Lung microvascular endothelial cell (primary cell): ENCODE data around the gene ASRGL1. TPM values are rescaled to one million over a fixed set of nuclear protein-coding genes. Genes with fewer than 3 reads are reported as not detected.

Source experiments
- DNase-seq, 2 donors: peaks; one replicate each; pipeline versions ENCODE4 v3.0.0 to v3.0.0-alpha.2; 2010; ENCODE audit warnings: low read depth in 2 of 2
- total RNA-seq: library from RNA; depleted of rRNA; stranded (reverse); fragments of >200 nt; gene quantifications from 2 replicates; pipeline ENCODE4 v1.2.1, GENCODE V29; 2014

Gene ASRGL1
- total RNA-seq, 1 donor from 2014 or later, result 33.3 TPM

DNA sequence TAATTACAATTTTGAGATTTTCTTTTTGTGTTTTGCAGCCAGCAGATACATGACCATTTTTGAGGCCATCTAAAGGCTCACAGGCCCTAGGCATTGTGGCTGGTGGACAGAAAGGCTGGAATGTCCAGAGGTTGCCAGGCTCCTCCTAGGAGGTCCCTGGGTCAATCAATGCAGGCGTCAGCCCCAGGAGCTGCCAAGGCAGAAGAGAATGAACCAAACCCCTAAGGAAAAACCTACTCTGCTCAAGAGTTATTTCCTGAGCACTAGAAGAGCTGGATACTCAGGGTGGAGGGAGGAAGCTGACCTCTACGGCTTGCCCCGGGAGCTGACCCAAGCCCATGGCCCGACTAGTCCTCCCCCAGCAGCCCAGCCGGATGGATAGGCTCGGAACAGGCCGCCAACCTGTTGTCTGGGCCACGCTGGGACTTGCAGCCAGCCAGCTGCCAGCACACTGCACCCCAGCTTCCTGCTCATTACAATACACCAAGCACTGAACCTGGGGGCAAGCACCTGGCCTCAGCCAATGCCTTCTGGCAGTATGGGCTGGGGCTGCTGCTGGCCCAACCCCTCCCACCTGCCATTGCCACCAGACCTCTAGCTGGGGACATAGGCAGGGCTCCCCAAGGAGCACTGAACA, 75.9 kb downstream of the ASRGL1 start:
- DNase-seq, result no peak

- DNase-seq, result no peak
Measured at GRCh38 chr11:62416596-62416995, 79.3 kb downstream of the ASRGL1 start.

DNA sequence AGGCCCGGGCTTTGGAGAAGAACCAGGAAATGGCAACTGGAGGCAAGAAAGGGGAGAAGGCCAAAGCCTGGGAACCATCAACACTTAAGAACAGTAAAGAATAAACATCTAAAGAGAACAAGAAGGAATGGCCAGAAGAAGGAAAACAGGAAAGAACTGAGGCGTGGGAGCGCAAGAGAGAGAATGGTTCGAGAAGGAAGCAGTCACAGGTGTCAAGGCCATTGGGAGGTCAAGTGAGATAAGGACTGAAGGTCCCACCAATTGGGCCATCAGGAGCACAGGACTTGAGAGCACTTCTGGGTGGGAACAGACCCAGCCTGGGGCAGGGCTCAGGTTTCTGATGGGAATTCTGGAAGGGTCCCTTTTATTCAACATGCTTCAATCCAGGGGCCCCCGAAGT, 80.9 kb downstream of the ASRGL1 start:
- no peak for DNase-seq

DNA sequence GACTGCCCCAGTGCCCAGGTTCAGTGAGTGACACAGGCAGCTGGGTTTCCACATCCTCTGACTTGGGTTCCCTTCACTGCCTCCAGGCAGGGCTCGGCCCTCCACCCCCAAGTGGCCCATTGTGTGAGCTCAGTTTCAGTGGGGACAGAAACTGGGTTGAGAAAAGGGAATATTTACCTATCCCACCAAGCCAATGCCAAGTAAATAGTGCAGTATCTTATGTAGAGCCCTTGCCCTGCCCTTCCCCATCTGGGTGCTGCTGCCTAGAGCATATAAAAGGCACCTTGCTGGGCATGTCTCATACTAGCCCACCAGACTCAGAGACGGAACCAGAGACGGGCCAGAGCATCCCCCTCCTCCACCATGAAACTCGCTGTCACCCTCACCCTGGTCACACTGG, 81.5 kb downstream of the ASRGL1 start, which contains the start of gene SCGB1A1:
TSS of gene SCGB1A1 (plus strand) at position 301 of the 400 bp plus-strand sequence. CDS start at position 364, 63 bp downstream.
- DNase-seq, result no peak

DNA sequence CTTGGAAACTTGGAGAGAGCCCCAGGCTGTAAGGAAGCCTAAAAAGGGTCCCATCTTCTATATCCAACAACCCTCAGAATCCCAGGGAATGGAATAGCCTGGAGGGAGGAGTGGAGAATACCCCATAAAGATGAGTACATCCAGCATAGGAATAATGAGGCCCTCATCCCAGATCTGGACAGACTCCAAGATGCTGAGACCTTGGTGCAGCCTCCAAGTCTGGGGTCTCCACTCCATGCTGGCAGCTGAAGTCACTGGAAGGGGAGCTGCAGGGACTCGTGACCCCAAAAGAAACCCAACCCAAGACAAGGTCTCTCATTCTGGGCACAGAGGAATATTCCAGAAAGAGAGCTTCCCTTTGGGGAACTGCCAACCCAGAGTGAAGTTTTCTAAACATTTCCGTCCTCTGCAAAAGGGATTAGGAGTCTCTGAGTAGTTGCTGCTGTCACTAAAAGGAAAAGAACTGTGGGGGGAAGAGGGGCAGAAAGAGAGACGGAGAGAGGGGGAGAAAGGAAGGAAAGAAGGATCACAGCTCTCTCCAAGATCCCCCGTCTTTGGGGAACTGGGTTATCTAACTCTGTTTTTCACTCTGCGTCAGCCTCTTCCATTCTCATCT, 82.2 kb downstream of the ASRGL1 start:
- no peak for DNase-seq

- no peak for DNase-seq
Measured at GRCh38 chr11:62419943-62420342, 82.7 kb downstream of the ASRGL1 start.

GRCh38 chr11:62420882-62421281, 83.6 kb downstream of the ASRGL1 start:
- DNase-seq, result no peak

DNA sequence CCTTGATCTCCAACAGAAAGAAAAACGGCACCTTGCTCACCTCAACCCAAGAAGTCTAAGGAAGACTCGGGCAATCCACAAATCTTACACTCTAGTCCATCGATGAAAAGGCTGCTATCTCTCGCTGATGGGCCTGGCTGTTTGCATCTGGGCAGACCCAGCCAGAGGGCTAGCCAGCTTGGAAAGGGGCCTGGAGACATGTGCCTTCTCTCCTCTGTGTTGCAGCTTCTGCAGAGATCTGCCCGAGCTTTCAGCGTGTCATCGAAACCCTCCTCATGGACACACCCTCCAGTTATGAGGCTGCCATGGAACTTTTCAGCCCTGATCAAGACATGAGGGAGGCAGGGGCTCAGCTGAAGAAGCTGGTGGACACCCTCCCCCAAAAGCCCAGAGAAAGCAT, 84.7 kb downstream of the ASRGL1 start:
- DNase-seq, result no peak

GRCh38 chr11:62423012-62423411, 85.8 kb downstream of the ASRGL1 start:
- DNase-seq, result no peak

- peak in 1 of 2 donors; percentile 25 for DNase-seq
Measured at GRCh38 chr11:62427630-62428233, 90.5 kb downstream of the ASRGL1 start.

DNA sequence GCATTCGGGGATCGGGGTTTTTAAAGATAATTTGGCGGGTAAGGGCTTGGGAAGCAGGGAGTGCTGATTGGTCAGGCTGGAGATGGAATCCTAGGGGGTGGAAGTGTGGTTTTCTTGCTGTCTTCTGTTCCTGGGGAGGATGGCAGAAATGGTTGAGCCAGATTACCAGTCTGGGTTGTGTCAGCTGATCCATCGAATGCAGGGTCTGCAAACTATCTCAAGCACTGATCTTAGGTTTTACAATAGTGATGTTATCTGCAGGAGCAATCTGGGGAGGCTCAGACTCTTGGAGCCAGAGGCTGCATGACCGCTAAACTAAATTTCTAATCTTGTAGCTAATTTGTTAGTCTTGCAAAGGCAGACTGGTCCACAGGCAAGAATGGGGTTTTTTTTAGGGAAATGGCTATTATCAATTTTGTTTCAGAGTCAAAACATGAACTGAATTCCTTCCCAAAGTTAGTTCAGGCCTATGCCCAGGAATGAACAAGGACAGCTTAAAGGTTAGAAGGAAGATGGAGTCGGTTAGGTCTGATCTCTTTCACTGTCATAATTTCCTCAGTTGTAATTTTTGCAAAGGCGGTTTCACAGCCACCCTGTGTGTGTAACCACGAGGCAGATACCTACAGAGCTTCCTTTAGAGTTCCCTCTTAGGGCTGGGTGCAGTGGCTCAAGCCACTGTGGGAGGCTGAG, 91.8 kb downstream of the ASRGL1 start:
- DNase-seq, result no peak

DNA sequence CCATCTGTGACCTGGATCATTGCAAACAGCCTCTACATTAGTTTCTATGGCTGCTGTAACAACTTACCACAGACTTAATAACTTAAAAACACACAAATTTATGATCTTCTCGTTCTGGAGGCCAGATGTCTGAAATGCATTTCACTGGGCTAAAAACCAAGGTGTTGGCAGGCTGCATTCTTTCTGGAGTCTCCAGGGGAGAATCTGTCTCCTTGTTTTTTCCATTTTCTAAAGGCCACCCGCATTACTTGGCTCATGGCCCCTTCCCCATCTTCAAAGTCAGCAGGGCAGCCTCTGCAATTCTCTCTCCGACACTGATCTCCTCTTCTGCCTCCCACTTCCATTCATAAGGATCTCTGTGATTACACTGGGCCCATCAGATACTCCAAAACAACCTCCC, 93.2 kb downstream of the ASRGL1 start:
- no peak for DNase-seq

- no peak for DNase-seq
Measured at GRCh38 chr11:62431171-62431901, 94.1 kb downstream of the ASRGL1 start.

- DNase-seq, result no peak
Measured at GRCh38 chr11:62432695-62433094, 95.4 kb downstream of the ASRGL1 start.

DNA sequence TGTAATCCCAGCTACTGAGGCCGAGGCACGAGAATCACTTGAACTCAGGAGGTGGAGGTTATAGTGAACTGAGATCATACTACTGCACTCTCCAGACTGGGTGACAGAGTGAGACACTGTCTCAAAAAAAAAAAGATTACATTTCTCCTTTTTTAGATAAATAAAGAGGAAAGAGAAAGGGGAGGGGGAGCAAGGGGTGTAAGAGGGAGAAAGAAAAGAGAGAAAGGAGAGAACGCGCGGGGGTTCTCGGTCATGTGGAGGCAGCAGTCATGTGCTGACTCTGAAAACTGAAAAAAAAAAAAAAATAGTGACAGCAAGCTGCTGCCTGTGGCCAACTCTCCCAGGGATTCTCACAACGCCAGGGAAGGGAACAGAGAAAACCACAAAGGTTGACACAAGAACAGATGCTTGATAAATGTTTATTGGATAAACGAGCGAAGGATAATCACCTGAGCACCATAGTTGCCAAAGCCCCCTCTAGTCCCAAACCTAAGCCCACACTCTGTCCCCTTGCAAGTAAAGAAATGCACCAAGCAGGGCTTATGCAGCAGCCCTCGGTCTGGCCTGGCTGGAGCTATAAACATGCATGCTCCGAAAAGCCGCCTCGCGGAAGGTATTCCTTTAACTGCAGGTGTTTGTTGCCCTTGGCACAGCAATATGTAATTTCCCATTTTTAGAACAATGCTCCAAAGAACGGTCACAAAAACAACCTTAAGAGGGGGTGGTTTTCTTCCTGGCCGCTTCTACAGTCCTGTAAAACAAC, 96.1 kb downstream of the ASRGL1 start:
- peak; percentile 33 to 48 for DNase-seq

DNA sequence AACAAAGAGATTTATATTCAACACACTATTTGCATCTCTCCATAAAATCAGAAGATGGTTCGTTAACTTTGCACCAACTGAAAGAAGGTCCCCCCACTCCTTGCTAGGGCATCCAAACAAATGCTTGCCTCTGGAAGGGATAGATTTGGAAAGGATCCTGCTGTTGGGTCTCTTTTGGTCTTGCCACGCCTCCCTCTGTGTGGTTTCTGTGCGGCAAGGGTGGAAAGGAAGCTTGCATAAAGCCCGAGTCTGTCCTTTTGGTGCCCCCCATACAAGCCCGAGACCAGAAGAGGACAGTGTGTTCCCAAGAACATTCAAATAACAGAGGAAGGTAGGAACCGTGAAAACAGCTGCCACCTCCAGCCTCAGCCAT, 96.6 kb downstream of the ASRGL1 start:
- DNase-seq, result peak in 1 of 2 donors; percentile 17

DNA sequence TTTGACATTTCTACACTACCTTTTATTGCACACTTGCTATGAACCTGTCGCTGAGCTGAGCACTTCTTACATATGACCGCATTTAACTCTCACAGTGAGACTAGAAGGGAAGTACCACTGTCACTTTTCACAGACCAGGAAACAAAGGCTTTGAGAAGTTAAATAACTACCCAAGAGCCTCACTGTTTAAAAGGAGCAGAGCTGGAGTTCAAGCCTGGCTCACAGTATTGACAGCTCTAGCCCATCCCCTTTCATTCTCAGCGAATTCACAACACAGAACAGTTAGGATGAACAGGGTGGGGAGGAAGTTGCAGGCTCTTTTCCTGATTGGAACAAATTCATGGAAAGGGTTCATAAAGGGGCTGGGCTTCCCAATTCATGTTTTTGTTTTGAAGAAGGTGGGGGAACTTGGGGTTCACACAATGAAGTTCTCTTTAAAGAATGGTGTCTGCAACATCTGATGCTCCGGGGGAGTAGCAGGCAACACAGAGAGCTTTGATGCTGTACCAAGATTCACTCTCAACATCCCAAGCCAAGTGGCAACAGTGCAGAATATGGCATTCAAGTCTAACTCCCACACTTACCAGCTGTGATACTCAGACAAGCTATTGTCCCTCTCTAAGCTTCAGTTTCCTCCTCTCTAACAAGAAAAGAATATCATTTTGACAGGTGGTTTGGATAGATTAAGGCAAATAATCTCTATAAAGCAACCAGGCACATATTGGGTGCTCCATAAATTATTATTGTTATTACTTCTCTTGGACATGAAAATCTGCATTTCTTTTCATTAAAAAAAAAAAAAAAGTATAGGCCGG, 98.8 kb downstream of the ASRGL1 start:
- peak in 1 of 2 donors; percentile 38 for DNase-seq

- DNase-seq, result no peak
Measured at GRCh38 chr11:62437616-62438015, 100.4 kb downstream of the ASRGL1 start.

GRCh38 chr11:62438641-62439040, 101.4 kb downstream of the ASRGL1 start:
- no peak for DNase-seq
